Fibroblast of the aortic adventitia (primary cell): Measurements from ENCODE around the gene PAX5. TPM values are rescaled to one million over a fixed set of nuclear protein-coding genes. Genes with fewer than 3 reads are reported as not detected.
A peak's percentile ranks its signal among the peaks of the same experiment; 100 is the strongest.

Experiments
- DNase-seq: peaks from one replicate; pipeline ENCODE4 v3.0.0-alpha.2; 2010; ENCODE audit warnings: low read depth
- H3K4me3 ChIP-seq: 2 replicates; pipeline ENCODE4 v1.5.1; 2011; ENCODE audit warnings: low read depth, mild to moderate bottlenecking, control low read depth, low read length, moderate library complexity
- total RNA-seq: library from RNA; depleted of rRNA; stranded (reverse); fragments of >200 nt; gene quantifications from 2 replicates; pipeline ENCODE4 v1.2.3, GENCODE V29; 2012; ENCODE audit warnings: low replicate concordance
- TF ChIP-seq, protein P1 (sequence below): IDR thresholded peaks from 2 replicates; pipeline ENCODE4 v1.5.1; 2011; ENCODE audit warnings: mild to moderate bottlenecking, low read length, control low read depth, inconsistent platforms; ENCODE audit not compliant: insufficient read depth

PAX5 gene
- total RNA-seq, 1 donor: not detected

DNA sequence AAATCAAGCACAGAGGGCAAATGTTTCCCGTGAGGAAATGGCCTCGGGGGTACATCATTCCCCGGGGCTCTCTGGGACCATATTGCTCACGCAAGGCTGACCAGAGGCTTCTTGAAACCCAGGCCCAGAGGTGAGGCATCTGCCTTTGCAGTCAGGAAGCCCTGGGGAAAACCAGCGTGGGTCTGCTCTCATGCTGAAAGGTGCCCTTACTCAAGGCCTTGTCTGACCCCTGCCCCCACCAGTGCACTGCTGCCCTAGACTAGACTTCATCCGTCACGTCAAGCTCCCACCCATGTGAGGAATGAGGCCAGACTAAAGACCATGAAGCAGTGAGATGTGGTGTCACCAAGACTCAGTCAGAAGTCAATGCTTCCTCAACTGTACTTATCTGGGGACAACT lies 66.1 kb downstream of the PAX5 start:
- no peak overlapping the region for H3K4me3 ChIP-seq
- TF ChIP-seq, protein P1, sequence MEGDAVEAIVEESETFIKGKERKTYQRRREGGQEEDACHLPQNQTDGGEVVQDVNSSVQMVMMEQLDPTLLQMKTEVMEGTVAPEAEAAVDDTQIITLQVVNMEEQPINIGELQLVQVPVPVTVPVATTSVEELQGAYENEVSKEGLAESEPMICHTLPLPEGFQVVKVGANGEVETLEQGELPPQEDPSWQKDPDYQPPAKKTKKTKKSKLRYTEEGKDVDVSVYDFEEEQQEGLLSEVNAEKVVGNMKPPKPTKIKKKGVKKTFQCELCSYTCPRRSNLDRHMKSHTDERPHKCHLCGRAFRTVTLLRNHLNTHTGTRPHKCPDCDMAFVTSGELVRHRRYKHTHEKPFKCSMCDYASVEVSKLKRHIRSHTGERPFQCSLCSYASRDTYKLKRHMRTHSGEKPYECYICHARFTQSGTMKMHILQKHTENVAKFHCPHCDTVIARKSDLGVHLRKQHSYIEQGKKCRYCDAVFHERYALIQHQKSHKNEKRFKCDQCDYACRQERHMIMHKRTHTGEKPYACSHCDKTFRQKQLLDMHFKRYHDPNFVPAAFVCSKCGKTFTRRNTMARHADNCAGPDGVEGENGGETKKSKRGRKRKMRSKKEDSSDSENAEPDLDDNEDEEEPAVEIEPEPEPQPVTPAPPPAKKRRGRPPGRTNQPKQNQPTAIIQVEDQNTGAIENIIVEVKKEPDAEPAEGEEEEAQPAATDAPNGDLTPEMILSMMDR: no peak
- DNase-seq: no peak

- no peak overlapping the region for H3K4me3 ChIP-seq
- TF ChIP-seq, protein P1: no peak
- DNase-seq: no peak
These were observed 67.5 kb downstream of the PAX5 start for GRCh38 chr9:36966371-36967097.

- TF ChIP-seq, protein P1: no peak
- no peak for DNase-seq
- H3K4me3 ChIP-seq: no peak overlapping the region
These were observed 69.3 kb downstream of the PAX5 start for GRCh38 chr9:36964791-36965190.

GRCh38 chr9:36963346-36963745 lies 70.7 kb downstream of the PAX5 start:
- no peak overlapping the region for H3K4me3 ChIP-seq
- DNase-seq: no peak
- TF ChIP-seq, protein P1: no peak

DNA sequence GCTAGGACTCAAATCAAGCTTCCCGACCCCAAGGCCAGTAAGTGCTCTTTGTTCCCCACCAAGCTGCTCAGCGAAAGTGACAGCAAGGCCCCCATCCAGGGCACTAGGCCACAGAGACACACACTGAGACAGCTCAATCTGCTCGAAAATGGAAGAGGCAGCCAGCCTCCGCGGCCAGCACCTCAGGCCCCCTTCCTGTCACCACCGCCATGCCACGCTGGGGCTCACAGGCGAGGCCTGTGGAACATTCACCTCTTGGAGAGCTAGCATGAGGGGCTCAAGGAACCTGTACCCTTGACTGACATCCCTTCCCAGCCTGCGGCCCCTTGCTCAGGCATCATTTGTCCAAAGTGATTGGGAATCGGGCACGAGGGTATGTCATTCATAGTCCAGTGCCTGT lies 71.4 kb downstream of the PAX5 start:
- DNase-seq: no peak
- TF ChIP-seq, protein P1: no peak
- H3K4me3 ChIP-seq: no peak overlapping the region

DNA sequence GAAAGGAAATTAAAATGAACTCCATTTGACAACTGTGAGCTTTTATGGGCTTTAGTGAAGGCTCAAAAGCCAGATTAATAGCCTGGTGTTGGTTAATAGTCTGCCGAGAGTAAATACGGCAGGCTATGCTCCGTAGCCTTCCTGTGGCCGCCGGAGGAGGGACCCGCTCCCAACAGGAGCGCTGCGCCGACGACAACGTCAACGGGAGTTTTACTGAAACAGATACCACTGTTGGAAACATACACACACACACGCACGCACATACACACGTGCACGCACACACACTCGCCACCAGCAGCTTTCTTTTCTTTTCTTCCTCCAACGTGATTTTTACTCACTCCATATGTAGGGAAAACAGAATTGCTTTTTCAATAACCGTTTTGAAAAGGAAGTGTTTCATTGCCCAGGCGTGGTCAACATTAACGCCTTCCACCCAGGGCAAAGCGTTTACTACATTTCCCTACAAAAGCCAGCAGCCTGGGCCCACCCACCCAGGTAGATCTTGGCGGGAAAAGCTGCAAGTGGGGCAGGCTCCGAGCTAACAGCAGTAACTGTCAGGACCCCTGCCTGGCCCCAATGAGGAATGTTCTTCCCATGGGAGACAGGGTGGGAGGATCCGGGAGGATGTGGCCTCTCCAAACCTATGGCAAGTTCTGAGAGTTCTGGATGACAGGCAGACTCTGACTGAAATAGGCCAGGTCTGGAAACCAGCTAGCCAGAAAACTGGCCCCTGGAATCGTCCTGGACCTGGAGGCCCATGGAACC lies 72.3 kb downstream of the PAX5 start:
- TF ChIP-seq, protein P1: no peak
- peak overlapping the region; percentile 37 for H3K4me3 ChIP-seq
- DNase-seq: peak; percentile 13

GRCh38 chr9:36961051-36961450 lies 73.0 kb downstream of the PAX5 start:
- no peak for DNase-seq
- TF ChIP-seq, protein P1: no peak

More at GRCh38 chr9:36961051-36961450, 73.0 kb downstream of the PAX5 start:
- H3K4me3 ChIP-seq: no peak overlapping the region
